Pancreas (tissue), 10 donors: ENCODE results near the gene PTRH2. TPM values are rescaled to one million over a fixed set of nuclear protein-coding genes. Genes with fewer than 3 reads are reported as not detected.

Experiments
- ATAC-seq, 4 donors: fragments of 200-7000 bp; cut with Tn5 transposase; one replicate each; pipeline versions ENCODE4 v1.8.0 to v1.9.1; 2020; ENCODE audit warnings: mild to moderate bottlenecking in 4 of 4, moderate library complexity in 4 of 4
- DNase-seq, 6 donors: peaks; one replicate each; pipeline ENCODE4 v3.0.0-alpha.2; 2020
- FAIRE-seq: peaks from 2 replicates; lab custom pipeline; 2012; peaks lifted over from hg19 to GRCh38; lab: Jason Lieb, UNC
- H3K27ac ChIP-seq, 4 donors: fragments of 200-600 bp; sonication (generic); 1 replicate in 3 of 4; 2 replicates in 1 of 4; pipeline versions ENCODE4 v1.5.0 to v1.8.0; 2020
- H3K27me3 ChIP-seq, 4 donors: fragments of 200-600 bp; one replicate each; pipeline ENCODE4 v1.8.0; 2021
- H3K36me3 ChIP-seq, 3 donors: fragments of 200-600 bp; sonication (generic) in 1 of 3; one replicate each; pipeline versions ENCODE4 v1.5.0 to v1.8.0; 2020 to 2021
- H3K4me1 ChIP-seq, 3 donors: fragments of 200-600 bp; one replicate each; pipeline ENCODE4 v1.8.0; 2021
- H3K4me3 ChIP-seq, 4 donors: fragments of 200-600 bp; sonication (generic) in 2 of 4; one replicate each; pipeline versions ENCODE4 v1.5.0 to v1.8.0; 2020 to 2021
- H3K9me3 ChIP-seq, 4 donors: fragments of 200-600 bp; one replicate each; pipeline ENCODE4 v1.8.0; 2021
- WGBS, 2 donors: extraction: QIAGEN DNeasy Blood & Tissue Kit; methylation state at CpG; one replicate each; pipeline ENCODE4 v1.1.7; 2013; 5-methylcytosine and 5-hydroxymethylcytosine counted together
- intact Hi-C, 3 donors: fragments of 100-400 bp; cut with DNase I; formaldehyde crosslinking; loops; one replicate each; pipeline versions ENCODE4 v1.11.1 to v1.14.2; 2022
- polyA plus RNA-seq, 2 donors: library from polyadenylated mRNA; stranded (reverse); fragments of 200-250 nt; gene quantifications; one replicate each; pipeline ENCODE4 v1.2.3, GENCODE V29; 2013
- total RNA-seq, 6 donors: library from RNA; stranded (reverse); fragmentation: NEBNext Ultra II Directional in 4 of 6; extraction: Animal tissue kit (Norgen Biotek cat#: 25700) in 4 of 6; gene quantifications; one replicate each; pipeline versions ENCODE4 v1.2.1 to v1.2.4, GENCODE V29; 2021 to 2023
- TF ChIP-seq, protein P1 (sequence below), 4 donors: fragments of 200-600 bp; sonication (generic) in 3 of 4; IDR thresholded peaks; one replicate each; pipeline versions ENCODE4 v1.5.0 to v1.8.0; 2021; ENCODE audit warnings: antibody characterized with exemption in 4 of 4
- donor health status: healthy with polysubstance abuse.
- donor health status: DM: no; HTN: no; CAD: no; lungs with moderate emphysema.
- donor health status: DM: no; HTN: no; CAD: no.
- donor health status: control.
- donor health status: control.
- donor health status: Bipolar disorder and iron deficiency.
- donor health status: DM: yes; HTN: yes; CAD: no.
- donor health status: DM: no; HTN: no; CAD: no.
- donor health status: DM: no; HTN: no; CAD: no.
- donor health status: DM: yes; HTN: yes; CAD: no.

The PTRH2 gene
- total and polyA plus RNA-seq, 8 donors = 5.5 to 23.8 (median 9.5) TPM

DNA sequence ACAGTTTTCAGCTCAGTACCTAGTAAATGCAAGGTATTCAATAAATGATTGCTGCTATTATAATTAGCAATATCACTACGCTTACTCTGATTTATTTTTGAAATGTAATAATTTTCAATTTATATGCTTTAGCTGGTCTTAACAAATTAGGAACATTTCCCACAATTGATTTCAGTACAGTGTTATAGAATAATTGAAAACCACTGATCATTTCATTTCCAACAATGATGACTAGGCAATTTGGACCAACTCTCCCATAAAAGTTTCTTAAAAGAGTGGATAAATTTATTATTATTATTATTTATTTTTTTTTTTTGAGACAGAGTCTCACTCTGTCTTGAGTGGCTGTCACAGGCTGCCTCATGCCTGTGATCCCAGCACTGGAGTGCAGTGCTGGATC is 41.4 kb upstream of the PTRH2 start:
- H3K4me1 ChIP-seq = peaks cover 0 to 7% (median 1%) of the 10 kb centered on the region in 3 donors
- no peaks in the 10 kb centered on the region for H3K27me3 ChIP-seq
- WGBS, 2 donors = 97 to 100% methylated on average over 1 of the region's 1 CpG
- H3K4me3 ChIP-seq = no peak overlapping the region
- FAIRE-seq (no peak), ATAC-seq (no peak), DNase-seq (no peak)
- TF ChIP-seq, protein P1, sequence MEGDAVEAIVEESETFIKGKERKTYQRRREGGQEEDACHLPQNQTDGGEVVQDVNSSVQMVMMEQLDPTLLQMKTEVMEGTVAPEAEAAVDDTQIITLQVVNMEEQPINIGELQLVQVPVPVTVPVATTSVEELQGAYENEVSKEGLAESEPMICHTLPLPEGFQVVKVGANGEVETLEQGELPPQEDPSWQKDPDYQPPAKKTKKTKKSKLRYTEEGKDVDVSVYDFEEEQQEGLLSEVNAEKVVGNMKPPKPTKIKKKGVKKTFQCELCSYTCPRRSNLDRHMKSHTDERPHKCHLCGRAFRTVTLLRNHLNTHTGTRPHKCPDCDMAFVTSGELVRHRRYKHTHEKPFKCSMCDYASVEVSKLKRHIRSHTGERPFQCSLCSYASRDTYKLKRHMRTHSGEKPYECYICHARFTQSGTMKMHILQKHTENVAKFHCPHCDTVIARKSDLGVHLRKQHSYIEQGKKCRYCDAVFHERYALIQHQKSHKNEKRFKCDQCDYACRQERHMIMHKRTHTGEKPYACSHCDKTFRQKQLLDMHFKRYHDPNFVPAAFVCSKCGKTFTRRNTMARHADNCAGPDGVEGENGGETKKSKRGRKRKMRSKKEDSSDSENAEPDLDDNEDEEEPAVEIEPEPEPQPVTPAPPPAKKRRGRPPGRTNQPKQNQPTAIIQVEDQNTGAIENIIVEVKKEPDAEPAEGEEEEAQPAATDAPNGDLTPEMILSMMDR (IDR thresholded peaks at IDR 0.05) = no peak
- H3K27ac ChIP-seq = no peak overlapping the region
- H3K36me3 ChIP-seq = peaks cover 0 to 2% (median 0%) of the 10 kb centered on the region in 3 donors
- intact Hi-C loops = loop anchor here in 1 of 3 donors (10.0 kb wide), 1 partner anchor 116 kb away; no protein-coding TSS in a partner anchor
- H3K9me3 ChIP-seq = no peaks in the 10 kb centered on the region

DNA sequence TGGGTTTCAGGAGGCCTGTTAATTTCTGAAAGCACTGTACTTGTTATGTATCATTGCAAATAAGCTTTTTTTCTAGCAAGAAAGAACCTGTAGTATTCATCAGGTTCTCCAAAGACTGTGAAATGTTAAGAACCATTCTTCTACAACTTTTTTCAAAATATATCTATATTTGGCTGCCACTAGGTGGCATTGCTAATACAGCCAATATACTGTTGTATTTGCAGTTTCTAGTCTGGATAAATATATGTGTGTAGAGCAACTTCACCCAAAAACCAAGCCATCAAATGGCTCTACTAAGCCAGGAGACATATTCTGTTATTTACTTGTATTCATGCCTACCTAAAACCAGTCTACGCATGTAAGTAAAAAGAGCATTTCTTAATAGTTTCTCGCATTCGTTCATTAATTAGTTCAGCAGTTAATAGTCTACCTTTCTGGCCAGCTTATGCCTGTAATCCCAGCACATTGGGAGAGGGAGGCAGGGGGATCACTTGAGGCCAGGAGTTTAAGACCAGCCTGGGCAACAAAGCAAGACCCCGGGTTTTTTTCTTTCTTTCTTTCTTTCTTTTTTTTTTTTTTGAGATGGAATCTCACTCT is 39.7 kb upstream of the PTRH2 start:
- WGBS, 2 donors = 87 to 88% methylated on average over 4 of the region's 4 CpGs
- H3K4me1 ChIP-seq = no peaks in the 10 kb centered on the region
- peaks cover 0 to 2% (median 0%) of the 10 kb centered on the region in 3 donors for H3K36me3 ChIP-seq
- H3K9me3 ChIP-seq = no peaks in the 10 kb centered on the region
- TF ChIP-seq, protein P1 (IDR thresholded peaks at IDR 0.05) = peak; percentile 19 to 48 (median 42)
- H3K27me3 ChIP-seq = no peaks in the 10 kb centered on the region
- DNase-seq = no peak
- peak; percentile 53 to 89 (median 80) for ATAC-seq
- no peak overlapping the region for H3K27ac ChIP-seq
- no peak overlapping the region for H3K4me3 ChIP-seq
- FAIRE-seq = no peak
- intact Hi-C loops = loop anchor here in 1 of 3 donors (10.0 kb wide), 1 partner anchor 118 kb away; no protein-coding TSS in a partner anchor

DNA sequence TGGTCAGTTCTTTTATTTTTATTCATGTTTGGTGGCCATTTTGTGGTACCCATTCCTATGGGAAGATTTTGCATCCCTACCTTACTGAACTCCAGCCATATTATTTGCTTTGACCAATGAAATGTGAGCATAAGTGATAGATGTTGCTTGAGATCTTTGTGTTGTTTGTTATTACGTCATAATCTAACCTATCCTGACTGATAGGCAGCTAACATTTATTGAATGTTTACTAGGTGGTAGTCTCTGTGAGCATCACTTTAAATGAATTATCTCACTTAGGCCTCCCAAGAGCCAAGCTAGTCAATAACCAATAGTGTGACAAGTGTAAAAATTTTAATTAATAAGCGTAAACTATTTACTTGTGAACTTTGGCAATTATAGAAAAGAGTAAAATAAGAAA is 37.8 kb upstream of the PTRH2 start:
- H3K36me3 ChIP-seq = peaks cover 0 to 2% (median 0%) of the 10 kb centered on the region in 3 donors
- H3K27ac ChIP-seq = no peak overlapping the region
- intact Hi-C loops = loop anchor here in 1 of 3 donors (10.0 kb wide), 1 partner anchor 120 kb away; no protein-coding TSS in a partner anchor
- no peaks in the 10 kb centered on the region for H3K4me1 ChIP-seq
- 87 to 91% methylated on average over 2 of the region's 2 CpGs for WGBS, 2 donors
- DNase-seq (no peak), ATAC-seq (no peak), FAIRE-seq (no peak)
- TF ChIP-seq, protein P1 (IDR thresholded peaks at IDR 0.05) = no peak
- no peak overlapping the region for H3K4me3 ChIP-seq
- no peaks in the 10 kb centered on the region for H3K27me3 ChIP-seq
- H3K9me3 ChIP-seq = no peaks in the 10 kb centered on the region

DNA sequence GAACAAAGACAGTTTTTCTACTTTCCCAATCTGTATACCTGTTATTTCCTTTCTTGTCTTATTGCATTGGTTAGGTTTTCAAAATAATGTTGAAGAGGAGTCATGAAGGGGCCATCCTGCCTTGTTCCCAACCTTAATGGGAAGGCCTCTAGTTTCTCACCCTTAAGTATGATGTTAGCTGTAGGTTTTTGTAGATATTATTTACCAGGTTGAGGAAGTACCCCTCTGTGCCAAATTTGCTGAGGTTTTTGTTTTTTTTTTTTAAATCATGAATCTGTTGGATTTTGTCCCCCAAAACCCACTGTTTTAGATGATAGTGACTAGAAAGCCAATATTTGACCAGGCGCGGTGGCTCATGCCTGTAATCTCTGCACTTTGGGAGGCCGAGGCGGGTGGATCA is 36.6 kb upstream of the PTRH2 start:
- WGBS, 2 donors = 96 to 98% methylated on average over 4 of the region's 4 CpGs
- no peak for FAIRE-seq
- intact Hi-C loops = loop anchor here in 1 of 3 donors (10.0 kb wide), 1 partner anchor 121 kb away; no protein-coding TSS in a partner anchor

More for the DNA sequence above, 36.6 kb upstream of the PTRH2 start:
- Histone ChIP-seq H3K4me3 (no peak overlapping the region), H3K27me3 (no peaks in the 10 kb centered on the region), H3K4me1 (no peaks in the 10 kb centered on the region), H3K27ac (no peak overlapping the region), H3K36me3 (peaks cover 0 to 4% (median 2%) of the 10 kb centered on the region in 3 donors), H3K9me3 (no peaks in the 10 kb centered on the region)
- DNase-seq (no peak), ATAC-seq (no peak)
- TF ChIP-seq, protein P1 (IDR thresholded peaks at IDR 0.05) = no peak
